HepG2 (cell line): ENCODE data around the gene MAOB. TPM values are rescaled to one million over a fixed set of nuclear protein-coding genes. Genes with fewer than 3 reads are reported as not detected.

Source experiments
- E2F5 ChIP-seq: sonication (generic); formaldehyde crosslinking; conservative IDR thresholded peaks from 2 replicates; pipeline ENCODE4 v1.4.0; 2020; ENCODE audit warnings: missing genetic modification reagents
- FOSL1 ChIP-seq: sonication (generic); formaldehyde crosslinking; IDR thresholded peaks from 2 replicates; pipeline ENCODE4 v1.9.0; 2021; ENCODE audit warnings: missing genetic modification reagents, borderline replicate concordance
- GATA4 ChIP-seq: sonication (generic); IDR thresholded peaks from 2 replicates; pipeline ENCODE4 v1.6.1; 2016; ENCODE audit warnings: antibody characterized with exemption, low read depth, borderline replicate concordance
- GZF1 ChIP-seq: sonication (generic); formaldehyde crosslinking; IDR thresholded peaks from 2 replicates; pipeline ENCODE4 v1.5.1; 2020; ENCODE audit warnings: mild to moderate bottlenecking, missing genetic modification reagents
- KDM1A ChIP-seq: IDR thresholded peaks from 2 replicates; pipeline ENCODE4 v1.6.1; 2016; ENCODE audit warnings: missing compliant biosample characterization
- LBX2 ChIP-seq: sonication (generic); formaldehyde crosslinking; IDR thresholded peaks from 2 replicates; pipeline ENCODE4 v1.5.0; 2020; ENCODE audit warnings: missing genetic modification reagents, mild to moderate bottlenecking, borderline replicate concordance
- MAF1 ChIP-seq: sonication (generic); formaldehyde crosslinking; IDR thresholded peaks from 2 replicates; pipeline ENCODE4 v1.5.0; 2020; ENCODE audit warnings: missing genetic modification reagents, borderline replicate concordance
- NFIB ChIP-seq: sonication (generic); formaldehyde crosslinking; IDR thresholded peaks from 2 replicates; pipeline ENCODE4 v1.9.0; 2021; ENCODE audit warnings: missing genetic modification reagents, mild to moderate bottlenecking, borderline replicate concordance
- SOX6 ChIP-seq, 2 experiments: fragments of 450-650 bp in 1 of 2; sonication (generic) in 1 of 2; formaldehyde crosslinking in 1 of 2; IDR thresholded peaks; 2 replicates each; pipeline versions ENCODE4 v1.4.0 to v1.6.1; 2017 to 2020; ENCODE audit warnings: antibody characterized with exemption in 1 of 2, mild to moderate bottlenecking in 1 of 2, missing genetic modification reagents in 1 of 2
- SP2 ChIP-seq: sonication (generic); formaldehyde crosslinking; IDR thresholded peaks from 2 replicates; pipeline ENCODE4 v1.5.1; 2020; ENCODE audit warnings: mild to moderate bottlenecking, missing genetic modification reagents
- SRY ChIP-seq: sonication (generic); formaldehyde crosslinking; IDR thresholded peaks from 2 replicates; pipeline ENCODE4 v1.8.0; 2022; ENCODE audit warnings: mild to moderate bottlenecking, missing genetic modification reagents
- TIGD3 ChIP-seq: sonication (generic); formaldehyde crosslinking; IDR thresholded peaks from 2 replicates; pipeline ENCODE4 v1.5.1; 2020; ENCODE audit warnings: mild to moderate bottlenecking, missing genetic modification reagents, borderline replicate concordance
- TRIM24 ChIP-seq: sonication (generic); formaldehyde crosslinking; IDR thresholded peaks from 2 replicates; pipeline ENCODE4 v1.8.0; 2022; ENCODE audit warnings: mild to moderate bottlenecking, missing genetic modification reagents
- ZNF547 ChIP-seq: sonication (generic); formaldehyde crosslinking; IDR thresholded peaks from 2 replicates; pipeline ENCODE4 v1.5.1; 2020; ENCODE audit warnings: mild to moderate bottlenecking, missing genetic modification reagents
- ZNF562 ChIP-seq: sonication (generic); formaldehyde crosslinking; IDR thresholded peaks from 2 replicates; pipeline ENCODE4 v1.8.0; 2022; ENCODE audit warnings: missing genetic modification reagents, borderline replicate concordance
- ZNF660 ChIP-seq: sonication (generic); formaldehyde crosslinking; IDR thresholded peaks from 2 replicates; pipeline ENCODE4 v1.5.1; 2020; ENCODE audit warnings: mild to moderate bottlenecking, low read depth, missing genetic modification reagents, borderline replicate concordance
- polyA plus RNA-seq, 8 experiments: library from polyadenylated mRNA; depleted of rRNA in 3 of 8; stranded (reverse) in 7 of 8; unstranded in 1 of 8; fragments of >200 nt; fragmentation: Illumina TruSeq in 4 of 8; extraction: Trizol in 4 of 8; gene quantifications; 2 replicates each; pipeline versions ENCODE4 v1.2.1 to v1.2.3, GENCODE V29; 2011 to 2016; ENCODE audit warnings: low read depth in 4 of 8, missing spikeins in 1 of 8, mixed read lengths in 1 of 8; ENCODE audit not compliant: insufficient read depth in 1 of 8
- total RNA-seq, 5 experiments: library from RNA; depleted of rRNA; stranded (reverse); fragments of >200 nt; fragmentation: Illumina TruSeq; extraction: Trizol; gene quantifications; 2 replicates each; pipeline ENCODE4 v1.2.3, GENCODE V29; 2016; ENCODE audit warnings: low read depth in 1 of 5
- TF ChIP-seq, protein P1 (sequence below): sonication (generic); formaldehyde crosslinking; IDR thresholded peaks from 2 replicates; pipeline ENCODE4 v1.8.0; 2022; ENCODE audit warnings: low read depth, missing genetic modification reagents
- TF ChIP-seq, protein P2 (sequence below): sonication (generic); formaldehyde crosslinking; IDR thresholded peaks from 2 replicates; pipeline ENCODE4 v1.8.1; 2023; ENCODE audit warnings: missing genetic modification reagents, mild to moderate bottlenecking, borderline replicate concordance
- TF ChIP-seq, protein P3 (sequence below): conservative IDR thresholded peaks from 2 replicates; pipeline ENCODE4 v1.6.1; 2018; ENCODE audit warnings: missing genetic modification reagents
- TF ChIP-seq, protein P4 (sequence below): fragments of 450-650 bp; IDR thresholded peaks from 2 replicates; pipeline ENCODE4 v1.6.1; 2017

MAOB gene
- total and polyA plus RNA-seq, 2 of the 13 experiments (the other 11 are each of a cell fraction or from before 2014, with no cell fraction given): 11.0 to 19.0 TPM

DNA sequence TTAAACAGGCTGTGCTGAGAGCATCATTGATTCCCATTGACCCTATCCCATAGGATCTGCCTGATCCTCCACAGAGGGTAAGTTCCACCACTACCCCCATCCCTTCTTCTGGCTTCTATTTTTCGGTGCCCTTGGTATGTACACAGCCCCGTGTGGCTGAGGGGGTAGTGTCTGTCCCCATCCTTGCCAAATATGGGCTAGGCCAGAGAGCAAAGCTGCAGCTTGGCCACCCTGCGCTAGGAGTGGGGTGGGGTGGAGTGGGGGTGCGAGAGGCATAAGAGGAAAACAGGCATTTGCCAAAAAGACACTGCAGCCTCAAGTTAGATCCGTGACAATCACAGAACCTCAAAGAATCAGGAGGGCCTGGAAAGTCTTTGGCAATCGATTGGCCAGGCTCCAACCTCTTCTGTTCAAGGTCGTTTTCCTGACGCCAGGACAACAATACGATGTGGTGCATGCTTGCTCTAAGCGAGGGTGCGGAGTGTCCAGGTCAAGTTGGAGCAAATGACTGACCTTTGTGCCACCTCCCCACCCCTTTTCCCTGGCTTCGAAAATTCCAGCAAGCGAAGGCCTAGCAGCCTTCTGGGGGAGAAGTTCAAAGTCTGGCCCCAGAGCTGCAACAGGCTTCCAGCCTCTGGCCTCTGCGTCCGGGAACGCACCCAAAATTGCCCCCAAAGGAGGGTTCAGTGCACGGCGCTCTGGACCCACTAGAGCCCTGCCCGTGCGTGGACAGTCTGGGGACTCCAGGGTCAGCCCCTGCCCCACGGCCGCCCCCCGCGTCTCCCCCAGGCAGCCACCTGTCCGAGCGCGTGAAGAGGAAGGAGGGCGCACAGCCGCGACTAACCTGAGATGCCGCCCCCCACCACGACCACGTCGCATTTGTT is 598 bp downstream of the MAOB start (continued):
- TF ChIP-seq, protein P1, sequence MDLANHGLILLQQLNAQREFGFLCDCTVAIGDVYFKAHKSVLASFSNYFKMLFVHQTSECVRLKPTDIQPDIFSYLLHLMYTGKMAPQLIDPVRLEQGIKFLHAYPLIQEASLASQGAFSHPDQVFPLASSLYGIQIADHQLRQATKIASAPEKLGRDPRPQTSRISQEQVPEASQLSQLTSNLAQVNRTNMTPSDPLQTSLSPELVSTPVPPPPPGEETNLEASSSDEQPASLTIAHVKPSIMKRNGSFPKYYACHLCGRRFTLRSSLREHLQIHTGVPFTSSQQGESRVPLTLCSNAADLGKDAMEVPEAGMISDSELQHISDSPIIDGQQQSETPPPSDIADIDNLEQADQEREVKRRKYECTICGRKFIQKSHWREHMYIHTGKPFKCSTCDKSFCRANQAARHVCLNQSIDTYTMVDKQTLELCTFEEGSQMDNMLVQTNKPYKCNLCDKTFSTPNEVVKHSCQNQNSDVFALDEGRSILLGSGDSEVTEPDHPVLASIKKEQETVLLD (CRISPR knock-in tag): no peak
- TF ChIP-seq SP2 (CRISPR knock-in tag): no peak
- no peak for TF ChIP-seq ZNF547 (CRISPR knock-in tag)
- TF ChIP-seq GATA4: no peak
- TF ChIP-seq TRIM24 (CRISPR knock-in tag): no peak
- no peak for TF ChIP-seq KDM1A (CRISPR knock-in tag)
- no peak for TF ChIP-seq FOSL1
- TF ChIP-seq GZF1 (CRISPR knock-in tag): no peak
- TF ChIP-seq SRY (CRISPR knock-in tag): no peak
- TF ChIP-seq, protein P2, sequence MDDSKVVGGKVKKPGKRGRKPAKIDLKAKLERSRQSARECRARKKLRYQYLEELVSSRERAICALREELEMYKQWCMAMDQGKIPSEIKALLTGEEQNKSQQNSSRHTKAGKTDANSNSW: no peak
- no peak for TF ChIP-seq E2F5 (CRISPR knock-in tag)
- no peak for TF ChIP-seq MAF1 (CRISPR knock-in tag)
- TF ChIP-seq, protein P3, sequence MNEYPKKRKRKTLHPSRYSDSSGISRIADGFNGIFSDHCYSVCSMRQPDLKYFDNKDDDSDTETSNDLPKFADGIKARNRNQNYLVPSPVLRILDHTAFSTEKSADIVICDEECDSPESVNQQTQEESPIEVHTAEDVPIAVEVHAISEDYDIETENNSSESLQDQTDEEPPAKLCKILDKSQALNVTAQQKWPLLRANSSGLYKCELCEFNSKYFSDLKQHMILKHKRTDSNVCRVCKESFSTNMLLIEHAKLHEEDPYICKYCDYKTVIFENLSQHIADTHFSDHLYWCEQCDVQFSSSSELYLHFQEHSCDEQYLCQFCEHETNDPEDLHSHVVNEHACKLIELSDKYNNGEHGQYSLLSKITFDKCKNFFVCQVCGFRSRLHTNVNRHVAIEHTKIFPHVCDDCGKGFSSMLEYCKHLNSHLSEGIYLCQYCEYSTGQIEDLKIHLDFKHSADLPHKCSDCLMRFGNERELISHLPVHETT (CRISPR knock-in tag): no peak
- no peak for TF ChIP-seq SOX6 (IDR thresholded peaks at IDR 0.05)
- TF ChIP-seq SOX6 (CRISPR knock-in tag; IDR thresholded peaks at IDR 0.05): peak; percentile 93
- TF ChIP-seq NFIB (CRISPR knock-in tag): no peak
- TF ChIP-seq TIGD3 (CRISPR knock-in tag): no peak
- TF ChIP-seq, protein P4, sequence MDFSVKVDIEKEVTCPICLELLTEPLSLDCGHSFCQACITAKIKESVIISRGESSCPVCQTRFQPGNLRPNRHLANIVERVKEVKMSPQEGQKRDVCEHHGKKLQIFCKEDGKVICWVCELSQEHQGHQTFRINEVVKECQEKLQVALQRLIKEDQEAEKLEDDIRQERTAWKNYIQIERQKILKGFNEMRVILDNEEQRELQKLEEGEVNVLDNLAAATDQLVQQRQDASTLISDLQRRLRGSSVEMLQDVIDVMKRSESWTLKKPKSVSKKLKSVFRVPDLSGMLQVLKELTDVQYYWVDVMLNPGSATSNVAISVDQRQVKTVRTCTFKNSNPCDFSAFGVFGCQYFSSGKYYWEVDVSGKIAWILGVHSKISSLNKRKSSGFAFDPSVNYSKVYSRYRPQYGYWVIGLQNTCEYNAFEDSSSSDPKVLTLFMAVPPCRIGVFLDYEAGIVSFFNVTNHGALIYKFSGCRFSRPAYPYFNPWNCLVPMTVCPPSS: no peak
- TF ChIP-seq ZNF660 (CRISPR knock-in tag): no peak
- no peak for TF ChIP-seq ZNF562 (CRISPR knock-in tag)
- no peak for TF ChIP-seq LBX2 (CRISPR knock-in tag)
